PC-3 (cell line): ENCODE measurements around the gene GBF1.

Experiments
- CTCF ChIP-seq: fragments of 300-600 bp; sonication (generic); conservative IDR thresholded peaks from 2 replicates; pipeline ENCODE4 v1.5.1; 2017; ENCODE audit warnings: antibody characterized with exemption, low read depth, mild to moderate bottlenecking, low read length
- EZH2 ChIP-seq: fragments of 300-600 bp; sonication (generic); IDR thresholded peaks from one replicate; pipeline ENCODE4 v1.6.1; 2017; ENCODE audit warnings: antibody characterized with exemption, mild to moderate bottlenecking, low read length; ENCODE audit not compliant: unreplicated experiment

GRCh38 chr10:102397222-102398171 is 152.2 kb downstream of the GBF1 start:
- TF ChIP-seq CTCF, result no peak
- no peak for TF ChIP-seq EZH2
